ENCODE data around the gene PBX1. TPM values are rescaled to one million over a fixed set of nuclear protein-coding genes. Genes with fewer than 3 reads are reported as not detected.

Gene PBX1
- total and polyA plus RNA-seq, 2 experiments from 2014 or later: 9.7 to 38.8 TPM

DNA sequence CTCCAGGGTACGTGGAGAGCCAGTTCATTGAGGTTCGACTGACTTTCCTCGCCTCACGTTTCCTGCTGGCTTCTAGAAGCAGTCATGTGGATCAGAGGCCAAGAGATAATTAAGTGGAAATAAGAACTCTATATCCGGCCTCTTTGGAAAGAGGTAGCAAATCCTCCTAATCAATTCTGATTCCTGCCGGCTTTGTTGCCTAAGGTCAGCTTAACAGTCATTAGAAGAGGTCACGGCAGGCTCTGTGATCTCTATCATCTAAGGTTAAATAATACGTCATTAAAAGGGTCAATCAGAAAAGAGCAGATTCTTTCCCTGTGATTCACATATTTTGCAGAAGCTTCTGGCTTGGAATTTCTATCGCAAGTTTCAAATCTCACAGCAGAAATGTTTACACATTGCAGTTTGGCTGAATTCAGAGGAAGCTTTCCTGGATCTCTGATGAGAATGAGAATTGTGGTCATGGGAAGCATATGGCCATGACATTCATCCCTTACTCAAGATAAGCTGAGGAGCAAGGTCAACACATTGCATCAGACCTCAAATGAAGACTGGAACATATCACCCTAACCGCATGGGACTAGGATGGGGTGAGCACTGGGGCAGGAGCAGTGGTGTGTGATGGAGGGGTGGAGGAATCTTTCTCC is 189.4 kb downstream of the PBX1 start:
- peak; percentile 89 for DNase-seq

DNA sequence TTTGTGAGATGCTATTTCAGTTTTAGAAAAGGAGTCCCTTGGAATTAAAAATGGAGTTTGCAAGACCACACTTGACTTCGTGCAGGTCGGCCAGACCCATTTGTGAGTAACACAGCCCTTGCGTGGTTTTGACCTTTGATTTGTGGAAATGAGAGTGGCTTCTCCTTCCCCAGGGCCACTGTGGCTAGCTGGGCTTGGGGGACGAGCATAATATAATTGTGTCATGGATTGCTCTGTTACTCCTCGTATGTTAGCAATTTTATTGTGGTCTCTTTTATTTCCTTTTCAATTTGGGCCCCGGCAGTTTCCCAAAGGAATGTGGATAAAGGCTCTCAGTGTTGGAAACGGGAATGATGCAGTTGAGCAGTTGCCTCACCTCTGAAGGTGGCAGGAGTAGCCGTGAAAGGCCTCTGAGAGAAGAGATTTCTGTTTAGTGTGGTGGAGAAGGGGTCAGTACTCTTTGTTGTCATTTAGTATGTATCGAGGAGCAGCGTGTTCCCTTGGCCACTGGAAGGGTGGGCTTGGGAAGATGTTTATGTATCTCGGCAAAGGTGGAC is 194.6 kb downstream of the PBX1 start:
- Histone ChIP-seq H3K4me1 (ENCODE audit: insufficient read depth) (peaks cover 50% of the 10 kb centered on the region), H3K9ac (peak overlapping the region; percentile 60), H3K79me2 (ENCODE audit: insufficient read depth) (peaks cover 62% of the 10 kb centered on the region), H3K27me3 (replicated peaks; ENCODE audit: insufficient read depth) (no peaks in the 10 kb centered on the region), H3K9me3 (ENCODE audit: low read depth) (no peaks in the 10 kb centered on the region), H4K20me1 (ENCODE audit: insufficient read depth) (no peaks in the 10 kb centered on the region), H3K4me3 (peak overlapping the region; percentile 53), H2AFZ (peak overlapping the region; percentile 68), H3K36me3 (ENCODE audit: low read depth) (no peaks in the 10 kb centered on the region), H3F3A (ENCODE audit: insufficient read depth) (peaks cover 29% of the 10 kb centered on the region), H3K4me2 (ENCODE audit: unreplicated experiment) (peak overlapping the region; percentile 78), H3K9me2 (ENCODE audit: insufficient read depth) (no peaks in the 10 kb centered on the region), H3K27ac (peak overlapping the region; percentile 58)
- in situ Hi-C loops (cut with MboI): no loop called here
- WGBS, 2 experiments (ENCODE audit: low coverage in 1 of 2, low lambda C conversion rate in 2 of 2, missing lambda C conversion rate in 2 of 2): 35% methylated on average over 11 of the region's 11 CpGs
- TF ChIP-seq EZH2 (IDR thresholded peaks at IDR 0.05; ENCODE audit: insufficient read depth, poor library complexity, severe bottlenecking): no peak
- TF ChIP-seq EZH2phosphoT487 (IDR thresholded peaks at IDR 0.05; ENCODE audit: insufficient read depth, low read depth): no peak
- DNase-seq: peak; percentile 51

More for the DNA sequence above, 189.4 kb downstream of the PBX1 start:
- Histone ChIP-seq H3K9ac (peak overlapping the region; percentile 56), H3F3A (ENCODE audit: insufficient read depth) (peaks cover 48% of the 10 kb centered on the region), H3K9me3 (ENCODE audit: low read depth) (no peaks in the 10 kb centered on the region), H3K27me3 (replicated peaks; ENCODE audit: insufficient read depth) (no peaks in the 10 kb centered on the region), H3K4me2 (ENCODE audit: unreplicated experiment) (peak overlapping the region; percentile 79), H3K27ac (peak overlapping the region; percentile 91), H3K9me2 (ENCODE audit: insufficient read depth) (no peaks in the 10 kb centered on the region), H3K4me3 (peak overlapping the region; percentile 30), H3K36me3 (ENCODE audit: low read depth) (no peaks in the 10 kb centered on the region), H3K4me1 (ENCODE audit: insufficient read depth) (peaks cover 49% of the 10 kb centered on the region), H2AFZ (peak overlapping the region; percentile 24; the same call in 1 of the 2 replicates), H3K79me2 (ENCODE audit: insufficient read depth) (peaks cover 41% of the 10 kb centered on the region), H4K20me1 (ENCODE audit: insufficient read depth) (no peaks in the 10 kb centered on the region)
- 1 to 5% methylated on average over 10 of the region's 10 CpGs for WGBS, 2 experiments (ENCODE audit: low coverage in 1 of 2, low lambda C conversion rate in 2 of 2, missing lambda C conversion rate in 2 of 2)
- in situ Hi-C loops (cut with MboI): no loop called here
- TF ChIP-seq EZH2 (IDR thresholded peaks at IDR 0.05; ENCODE audit: insufficient read depth, poor library complexity, severe bottlenecking): no peak
- TF ChIP-seq EZH2phosphoT487 (IDR thresholded peaks at IDR 0.05; ENCODE audit: insufficient read depth, low read depth): 0 out of 2 replicates have a peak, but pooled peaks have one; percentile 18

GRCh38 chr1:164754088-164754600 is 195.2 kb downstream of the PBX1 start:
- Histone ChIP-seq H3K9ac (peak overlapping the region; percentile 60), H3K27me3 (replicated peaks; ENCODE audit: insufficient read depth) (no peaks in the 10 kb centered on the region), H3K9me3 (ENCODE audit: low read depth) (no peaks in the 10 kb centered on the region), H3K36me3 (ENCODE audit: low read depth) (no peaks in the 10 kb centered on the region), H3K9me2 (ENCODE audit: insufficient read depth) (no peaks in the 10 kb centered on the region), H3K4me1 (ENCODE audit: insufficient read depth) (peaks cover 45% of the 10 kb centered on the region), H2AFZ (peak overlapping the region; percentile 68), H3K4me3 (peak overlapping the region; percentile 53), H3K79me2 (ENCODE audit: insufficient read depth) (peaks cover 68% of the 10 kb centered on the region), H3K4me2 (ENCODE audit: unreplicated experiment) (peak overlapping the region; percentile 78), H4K20me1 (ENCODE audit: insufficient read depth) (no peaks in the 10 kb centered on the region), H3K27ac (peak overlapping the region; percentile 58), H3F3A (ENCODE audit: insufficient read depth) (peaks cover 23% of the 10 kb centered on the region)
- DNase-seq: peak; percentile 68
- in situ Hi-C loops (cut with MboI): no loop called here
- 8 to 10% methylated on average over 8 of the region's 8 CpGs for WGBS, 2 experiments (ENCODE audit: low coverage in 1 of 2, low lambda C conversion rate in 2 of 2, missing lambda C conversion rate in 2 of 2)
- no peak for TF ChIP-seq EZH2phosphoT487 (IDR thresholded peaks at IDR 0.05; ENCODE audit: insufficient read depth, low read depth)
- TF ChIP-seq EZH2 (IDR thresholded peaks at IDR 0.05; ENCODE audit: insufficient read depth, poor library complexity, severe bottlenecking): no peak

GRCh38 chr1:164755690-164756089 is 196.7 kb downstream of the PBX1 start:
- no peak overlapping the region for H3K27ac ChIP-seq
- no peaks in the 10 kb centered on the region for H3K36me3 ChIP-seq (ENCODE audit: low read depth)
- H2AFZ ChIP-seq: no peak overlapping the region
- H3K4me1 ChIP-seq (ENCODE audit: insufficient read depth): peaks cover 46% of the 10 kb centered on the region
- H3K27me3 ChIP-seq (replicated peaks; ENCODE audit: insufficient read depth): no peaks in the 10 kb centered on the region
- TF ChIP-seq EZH2phosphoT487 (IDR thresholded peaks at IDR 0.05; ENCODE audit: insufficient read depth, low read depth) (no peak), EZH2 (IDR thresholded peaks at IDR 0.05; ENCODE audit: insufficient read depth, poor library complexity, severe bottlenecking) (no peak)
- peaks cover 13% of the 10 kb centered on the region for H3F3A ChIP-seq (ENCODE audit: insufficient read depth)
- H3K4me3 ChIP-seq: no peak overlapping the region
- H3K79me2 ChIP-seq (ENCODE audit: insufficient read depth): peaks cover 77% of the 10 kb centered on the region
- H3K9ac ChIP-seq: no peak overlapping the region
- no peaks in the 10 kb centered on the region for H3K9me2 ChIP-seq (ENCODE audit: insufficient read depth)
- DNase-seq: no peak
- in situ Hi-C loops (cut with MboI): no loop called here
- no peaks in the 10 kb centered on the region for H3K9me3 ChIP-seq (ENCODE audit: low read depth)
- 82 to 90% methylated on average over 4 of the region's 4 CpGs for WGBS, 2 experiments (ENCODE audit: low coverage in 1 of 2, low lambda C conversion rate in 2 of 2, missing lambda C conversion rate in 2 of 2)
- no peaks in the 10 kb centered on the region for H4K20me1 ChIP-seq (ENCODE audit: insufficient read depth)
- no peak overlapping the region for H3K4me2 ChIP-seq (ENCODE audit: unreplicated experiment)
